ENCODE data around the gene KIFC1.

KIFC1 gene

GRCh38 chr6:33410050-33410710, 18.6 kb downstream of the KIFC1 start:
- TF ChIP-seq, protein P1, sequence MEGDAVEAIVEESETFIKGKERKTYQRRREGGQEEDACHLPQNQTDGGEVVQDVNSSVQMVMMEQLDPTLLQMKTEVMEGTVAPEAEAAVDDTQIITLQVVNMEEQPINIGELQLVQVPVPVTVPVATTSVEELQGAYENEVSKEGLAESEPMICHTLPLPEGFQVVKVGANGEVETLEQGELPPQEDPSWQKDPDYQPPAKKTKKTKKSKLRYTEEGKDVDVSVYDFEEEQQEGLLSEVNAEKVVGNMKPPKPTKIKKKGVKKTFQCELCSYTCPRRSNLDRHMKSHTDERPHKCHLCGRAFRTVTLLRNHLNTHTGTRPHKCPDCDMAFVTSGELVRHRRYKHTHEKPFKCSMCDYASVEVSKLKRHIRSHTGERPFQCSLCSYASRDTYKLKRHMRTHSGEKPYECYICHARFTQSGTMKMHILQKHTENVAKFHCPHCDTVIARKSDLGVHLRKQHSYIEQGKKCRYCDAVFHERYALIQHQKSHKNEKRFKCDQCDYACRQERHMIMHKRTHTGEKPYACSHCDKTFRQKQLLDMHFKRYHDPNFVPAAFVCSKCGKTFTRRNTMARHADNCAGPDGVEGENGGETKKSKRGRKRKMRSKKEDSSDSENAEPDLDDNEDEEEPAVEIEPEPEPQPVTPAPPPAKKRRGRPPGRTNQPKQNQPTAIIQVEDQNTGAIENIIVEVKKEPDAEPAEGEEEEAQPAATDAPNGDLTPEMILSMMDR (IDR thresholded peaks at IDR 0.05; ENCODE audit: low read depth, low read length): no peak
- peak overlapping the region; percentile 62 for H3K4me3 ChIP-seq (ENCODE audit: low read depth, low read length)
- in situ Hi-C loops (cut with HindIII; ENCODE audit: low sequenced_read_pairs): no loop called here
- DNase-seq (ENCODE audit: low read depth, low spot score): peak; percentile 99

- in situ Hi-C loops (cut with HindIII; ENCODE audit: low sequenced_read_pairs): no loop called here
- TF ChIP-seq, protein P1 (IDR thresholded peaks at IDR 0.05; ENCODE audit: low read depth, low read length): no peak
- H3K4me3 ChIP-seq (ENCODE audit: low read depth, low read length): peak within 1 kb of the TSS; percentile 62
- no peak for DNase-seq (ENCODE audit: low read depth, low spot score)
These were observed 19.3 kb downstream of the KIFC1 start, which contains the start of gene PHF1 for GRCh38 chr6:33410711-33411631. PHF1 (plus strand) TSS chr6:33411014; CDS start chr6:33412264, 1,250 bp downstream.

DNA sequence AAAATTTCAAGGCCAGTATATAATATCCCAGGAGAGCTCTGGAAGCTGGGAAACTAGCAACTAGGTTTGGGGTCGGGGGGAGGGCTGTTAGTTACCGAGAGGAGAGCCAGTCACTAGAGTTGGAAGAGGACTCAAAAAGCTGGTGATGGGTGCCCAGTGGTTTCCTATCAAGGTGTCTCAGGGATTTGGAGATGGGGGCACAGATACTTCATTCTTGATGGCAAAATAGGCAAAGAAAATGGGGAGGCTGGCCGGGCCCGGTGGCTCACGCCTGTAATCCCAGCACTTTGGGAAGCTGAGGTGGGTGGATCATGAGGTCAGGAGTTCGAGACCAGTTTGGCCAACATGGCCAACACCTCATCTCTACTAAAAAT, 20.0 kb downstream of the KIFC1 start:
- peak overlapping the region; percentile 62 for H3K4me3 ChIP-seq (ENCODE audit: low read depth, low read length)
- in situ Hi-C loops (cut with HindIII; ENCODE audit: low sequenced_read_pairs): no loop called here
- TF ChIP-seq, protein P1 (IDR thresholded peaks at IDR 0.05; ENCODE audit: low read depth, low read length): no peak
- no peak for DNase-seq (ENCODE audit: low read depth, low spot score)

DNA sequence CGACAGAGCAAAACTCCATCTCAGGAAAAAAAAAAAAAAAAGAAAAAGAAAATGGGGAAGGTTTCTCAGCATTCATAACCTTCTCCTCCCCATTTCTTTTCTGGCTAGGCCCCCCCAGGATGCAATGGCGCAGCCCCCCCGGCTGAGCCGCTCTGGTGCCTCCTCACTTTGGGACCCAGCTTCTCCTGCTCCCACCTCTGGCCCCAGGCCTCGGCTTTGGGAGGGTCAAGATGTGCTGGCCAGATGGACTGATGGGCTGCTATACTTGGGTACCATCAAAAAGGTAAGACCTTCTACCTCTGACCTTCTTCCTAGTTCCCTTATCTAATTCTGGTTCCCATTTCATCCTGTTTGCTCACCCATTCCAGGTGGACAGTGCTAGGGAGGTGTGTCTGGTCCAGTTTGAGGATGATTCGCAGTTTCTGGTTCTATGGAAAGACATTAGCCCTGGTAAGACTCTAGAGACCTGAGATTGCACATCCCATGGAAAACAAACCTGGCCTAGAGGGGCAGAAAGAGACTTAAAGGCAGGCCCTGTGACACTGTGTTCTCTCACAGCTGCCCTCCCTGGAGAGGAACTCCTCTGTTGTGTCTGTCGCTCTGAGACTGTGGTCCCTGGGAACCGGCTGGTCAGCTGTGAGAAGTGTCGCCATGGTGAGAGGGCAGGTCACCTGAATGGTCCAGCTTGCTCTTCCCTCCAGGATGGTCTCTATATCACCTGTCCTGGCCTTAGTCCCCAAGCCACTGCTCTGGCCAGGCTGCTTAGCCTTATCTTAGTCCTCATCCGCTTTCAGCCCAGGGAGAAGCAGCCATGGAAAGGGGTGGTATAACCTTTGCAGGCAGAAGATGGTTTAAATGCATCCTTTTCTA, 20.8 kb downstream of the KIFC1 start:
- TF ChIP-seq, protein P1 (IDR thresholded peaks at IDR 0.05; ENCODE audit: low read depth, low read length): no peak
- in situ Hi-C loops (cut with HindIII; ENCODE audit: low sequenced_read_pairs): no loop called here
- DNase-seq (ENCODE audit: low read depth, low spot score): no peak
- H3K4me3 ChIP-seq (ENCODE audit: low read depth, low read length): no peak overlapping the region

DNA sequence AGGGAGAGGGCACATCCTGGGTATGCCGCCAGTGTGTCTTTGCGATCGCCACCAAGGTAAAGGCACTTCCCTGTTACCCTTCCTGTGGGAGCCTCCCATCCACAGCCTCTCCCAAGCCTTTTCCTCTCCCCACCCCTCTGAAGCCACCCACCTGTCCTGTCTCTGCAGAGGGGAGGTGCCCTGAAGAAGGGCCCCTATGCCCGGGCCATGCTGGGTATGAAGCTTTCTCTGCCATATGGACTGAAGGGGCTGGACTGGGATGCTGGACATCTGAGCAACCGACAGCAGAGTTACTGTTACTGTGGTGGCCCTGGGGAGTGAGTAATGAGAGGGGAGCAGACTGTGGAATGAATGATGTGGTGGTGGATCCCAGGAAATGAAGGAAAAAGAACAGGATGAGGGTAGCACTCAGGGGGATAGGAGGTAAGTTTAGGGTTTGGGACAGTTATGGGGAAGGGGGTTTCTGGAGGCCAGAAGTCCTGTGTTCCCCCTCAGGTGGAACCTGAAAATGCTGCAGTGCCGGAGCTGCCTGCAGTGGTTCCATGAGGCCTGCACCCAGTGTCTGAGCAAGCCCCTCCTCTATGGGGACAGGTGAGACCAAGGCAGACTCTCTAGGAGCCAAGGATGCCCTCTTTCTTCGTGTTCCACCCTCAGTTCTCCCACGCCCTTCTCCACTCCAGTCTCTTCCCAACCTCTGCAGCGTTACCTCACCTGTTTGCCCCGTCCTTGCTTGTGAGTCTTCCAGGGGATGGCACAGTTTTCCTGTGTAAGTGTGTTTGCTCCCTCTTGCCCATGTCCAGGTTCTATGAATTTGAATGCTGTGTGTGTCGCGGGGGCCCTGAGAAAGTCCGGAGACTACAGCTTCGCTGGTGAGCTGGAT, 21.9 kb downstream of the KIFC1 start:
- no peak overlapping the region for H3K4me3 ChIP-seq (ENCODE audit: low read depth, low read length)
- in situ Hi-C loops (cut with HindIII; ENCODE audit: low sequenced_read_pairs): no loop called here
- TF ChIP-seq, protein P1 (IDR thresholded peaks at IDR 0.05; ENCODE audit: low read depth, low read length): no peak
- DNase-seq (ENCODE audit: low read depth, low spot score): no peak
